Measurements from ENCODE around the gene ATP6V0A4. TPM values are rescaled to one million over a fixed set of nuclear protein-coding genes. Genes with fewer than 3 reads are reported as not detected.

Gene ATP6V0A4
- polyA plus RNA-seq, 1 of the 3 experiments (the other 2 are of a cell fraction), result not detected

GRCh38 chr7:138727336-138728099 lies 70.5 kb downstream of the ATP6V0A4 start (continued):
- TF ChIP-seq ZBTB33 (IDR thresholded peaks at IDR 0.05; ENCODE audit: borderline replicate concordance, low read depth), result no peak
- TF ChIP-seq, protein P1, sequence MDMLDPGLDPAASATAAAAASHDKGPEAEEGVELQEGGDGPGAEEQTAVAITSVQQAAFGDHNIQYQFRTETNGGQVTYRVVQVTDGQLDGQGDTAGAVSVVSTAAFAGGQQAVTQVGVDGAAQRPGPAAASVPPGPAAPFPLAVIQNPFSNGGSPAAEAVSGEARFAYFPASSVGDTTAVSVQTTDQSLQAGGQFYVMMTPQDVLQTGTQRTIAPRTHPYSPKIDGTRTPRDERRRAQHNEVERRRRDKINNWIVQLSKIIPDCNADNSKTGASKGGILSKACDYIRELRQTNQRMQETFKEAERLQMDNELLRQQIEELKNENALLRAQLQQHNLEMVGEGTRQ (IDR thresholded peaks at IDR 0.05; ENCODE audit: borderline replicate concordance, low read depth, low read length), result no peak
- no peak for TF ChIP-seq RAD21 (IDR thresholded peaks at IDR 0.05; ENCODE audit: low read length)
- TF ChIP-seq NFIC (IDR thresholded peaks at IDR 0.05; ENCODE audit: borderline replicate concordance), result no peak

DNA sequence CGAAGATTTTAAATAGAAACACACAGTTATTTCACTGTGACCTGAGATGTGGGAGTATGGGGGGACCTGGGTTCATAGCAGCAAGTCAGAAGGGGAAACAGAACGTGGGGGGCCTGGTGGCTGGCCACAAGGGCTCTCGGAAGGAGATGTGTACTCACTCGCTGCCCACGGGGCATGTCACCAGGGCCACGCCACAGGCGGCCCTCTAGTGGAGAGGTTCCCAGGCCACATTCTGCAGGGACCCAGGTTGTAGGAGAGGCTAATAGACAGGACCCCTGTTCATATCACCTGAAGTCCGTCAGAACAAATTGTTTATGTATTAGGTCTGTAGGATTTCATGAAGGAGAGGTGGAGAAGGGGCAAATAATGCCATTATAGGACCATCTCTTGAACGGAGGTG lies 71.7 kb downstream of the ATP6V0A4 start:
- no peaks in the 10 kb centered on the region for H3K9me2 ChIP-seq
- no peaks in the 10 kb centered on the region for H3K36me3 ChIP-seq (replicated peaks in 1 of 2; ENCODE audit: control insufficient read depth in 1 of 2, insufficient read depth in 2 of 2, low read length in 1 of 2)
- no peak overlapping the region for H3K4me3 ChIP-seq (ENCODE audit: low read depth in 2 of 2, low read length in 1 of 2)
- POLR2A ChIA-PET, result no interaction called here
- H3K9me3 ChIP-seq, result no peaks in the 10 kb centered on the region
- H3K27ac ChIP-seq (ENCODE audit: low read depth in 2 of 2, low read length in 1 of 2), result no peak overlapping the region
- no peak overlapping the region for H2AFZ ChIP-seq (ENCODE audit: low read depth)
- no peak overlapping the region for H3K4me2 ChIP-seq
- peak; percentile 39 for DNase-seq
- H3F3A ChIP-seq (replicated peaks; ENCODE audit: insufficient read depth), result no peaks in the 10 kb centered on the region
- H4K20me1 ChIP-seq (ENCODE audit: insufficient read depth), result no peaks in the 10 kb centered on the region
- H3K9ac ChIP-seq, result no peak overlapping the region
- H3K27me3 ChIP-seq (ENCODE audit: insufficient read depth), result no peaks in the 10 kb centered on the region
- H3K4me1 ChIP-seq (ENCODE audit: control insufficient read depth in 1 of 2, insufficient read depth in 2 of 2, low read depth in 1 of 2, low read length in 1 of 2), result no peaks in the 10 kb centered on the region
- no peak for TF ChIP-seq NRF1 (IDR thresholded peaks at IDR 0.05; ENCODE audit: low read depth, low read length)
- TF ChIP-seq, protein P2, sequence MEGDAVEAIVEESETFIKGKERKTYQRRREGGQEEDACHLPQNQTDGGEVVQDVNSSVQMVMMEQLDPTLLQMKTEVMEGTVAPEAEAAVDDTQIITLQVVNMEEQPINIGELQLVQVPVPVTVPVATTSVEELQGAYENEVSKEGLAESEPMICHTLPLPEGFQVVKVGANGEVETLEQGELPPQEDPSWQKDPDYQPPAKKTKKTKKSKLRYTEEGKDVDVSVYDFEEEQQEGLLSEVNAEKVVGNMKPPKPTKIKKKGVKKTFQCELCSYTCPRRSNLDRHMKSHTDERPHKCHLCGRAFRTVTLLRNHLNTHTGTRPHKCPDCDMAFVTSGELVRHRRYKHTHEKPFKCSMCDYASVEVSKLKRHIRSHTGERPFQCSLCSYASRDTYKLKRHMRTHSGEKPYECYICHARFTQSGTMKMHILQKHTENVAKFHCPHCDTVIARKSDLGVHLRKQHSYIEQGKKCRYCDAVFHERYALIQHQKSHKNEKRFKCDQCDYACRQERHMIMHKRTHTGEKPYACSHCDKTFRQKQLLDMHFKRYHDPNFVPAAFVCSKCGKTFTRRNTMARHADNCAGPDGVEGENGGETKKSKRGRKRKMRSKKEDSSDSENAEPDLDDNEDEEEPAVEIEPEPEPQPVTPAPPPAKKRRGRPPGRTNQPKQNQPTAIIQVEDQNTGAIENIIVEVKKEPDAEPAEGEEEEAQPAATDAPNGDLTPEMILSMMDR (IDR thresholded peaks at IDR 0.05), result no peak
- TF ChIP-seq SMC3 (IDR thresholded peaks at IDR 0.05; ENCODE audit: low read depth, low read length), result no peak
- TF ChIP-seq POLR2AphosphoS5 (IDR thresholded peaks at IDR 0.05; ENCODE audit: low read depth, low read length), result no peak
- no peak for TF ChIP-seq RXRA (IDR thresholded peaks at IDR 0.05; ENCODE audit: borderline replicate concordance, low read depth)
- TF ChIP-seq EP300 (IDR thresholded peaks at IDR 0.05; ENCODE audit: borderline replicate concordance in 1 of 2, low read depth in 1 of 2, low read length in 1 of 2), result no peak
- TF ChIP-seq SIN3A (IDR thresholded peaks at IDR 0.05; ENCODE audit: borderline replicate concordance, low read depth, low read length), result no peak
- TF ChIP-seq TAF1 (IDR thresholded peaks at IDR 0.05; ENCODE audit: borderline replicate concordance, low read depth, low read length), result no peak
- TF ChIP-seq FOSL2 (IDR thresholded peaks at IDR 0.05; ENCODE audit: borderline replicate concordance, low read depth), result no peak
- TF ChIP-seq ZBTB33 (IDR thresholded peaks at IDR 0.05; ENCODE audit: borderline replicate concordance, low read depth), result no peak
- TF ChIP-seq NFIC (IDR thresholded peaks at IDR 0.05; ENCODE audit: borderline replicate concordance), result no peak
- TF ChIP-seq, protein P1 (IDR thresholded peaks at IDR 0.05; ENCODE audit: borderline replicate concordance, low read depth, low read length), result no peak
- TF ChIP-seq RAD21 (IDR thresholded peaks at IDR 0.05; ENCODE audit: low read length), result no peak
- CTCF ChIA-PET, result interaction anchor here (0.8 to 1.9 kb wide), 2 partner anchors 12 to 565 kb away, joined by 3 to 9 read pairs; no protein-coding TSS in a partner anchor
- no peaks in the 10 kb centered on the region for H3K79me2 ChIP-seq (ENCODE audit: insufficient read depth)
- WGBS (ENCODE audit: low lambda C conversion rate), result 64% methylated on average over 9 of the region's 9 CpGs
